Upper lobe of left lung (tissue), 6 donors: ENCODE data around the gene GMFB. TPM values are rescaled to one million over a fixed set of nuclear protein-coding genes. Genes with fewer than 3 reads are reported as not detected.

Source experiments
- ATAC-seq, 2 donors: fragments of 200-7000 bp; cut with Tn5 transposase; one replicate each; pipeline ENCODE4 v1.9.1; 2022; ENCODE audit warnings: mild to moderate bottlenecking in 2 of 2, moderate library complexity in 2 of 2; ENCODE audit not compliant: low FRiP score in 2 of 2
- DNase-seq, 2 donors: peaks; one replicate each; pipeline ENCODE4 v3.0.0-alpha.2; 2019 to 2020
- H3K27ac ChIP-seq, 4 donors: fragments of 200-600 bp; sonication (generic); one replicate each; pipeline ENCODE4 v1.5.1; 2016 to 2019
- H3K27me3 ChIP-seq, 4 donors: fragments of 200-600 bp; sonication (generic); one replicate each; pipeline ENCODE4 v1.5.1; 2017 to 2019
- H3K36me3 ChIP-seq, 4 donors: fragments of 200-600 bp; sonication (generic); one replicate each; pipeline ENCODE4 v1.5.1; 2016 to 2019
- H3K4me1 ChIP-seq, 4 donors: fragments of 200-600 bp; sonication (generic); one replicate each; pipeline ENCODE4 v1.5.1; 2018 to 2019
- H3K4me3 ChIP-seq, 4 donors: fragments of 200-600 bp; sonication (generic); one replicate each; pipeline ENCODE4 v1.5.1; 2017 to 2019; ENCODE audit warnings: mild to moderate bottlenecking in 2 of 4, moderate library complexity in 1 of 4
- H3K9me3 ChIP-seq, 4 donors: fragments of 200-600 bp; sonication (generic); one replicate each; pipeline ENCODE4 v1.5.1; 2018 to 2019
- EP300 ChIP-seq, 4 donors: sonication (generic); formaldehyde crosslinking; IDR thresholded peaks; one replicate each; pipeline ENCODE4 v1.5.1; 2017; ENCODE audit warnings: antibody characterized with exemption in 4 of 4, control low read depth in 2 of 4
- POLR2A ChIP-seq, 4 donors: fragments of 450-650 bp; IDR thresholded peaks; one replicate each; pipeline ENCODE4 v1.5.1; 2016 to 2017; ENCODE audit warnings: antibody characterized with exemption in 4 of 4, mild to moderate bottlenecking in 2 of 4
- POLR2AphosphoS5 ChIP-seq, 2 donors: sonication (generic); formaldehyde crosslinking; IDR thresholded peaks; one replicate each; pipeline ENCODE4 v1.5.1; 2017; ENCODE audit warnings: antibody characterized with exemption in 2 of 2
- WGBS, 2 donors: methylation state at CpG; one replicate each; pipeline ENCODE4 v1.1.5; 2017 to 2018; 5-methylcytosine and 5-hydroxymethylcytosine counted together
- total RNA-seq, 6 donors: library from RNA; depleted of rRNA in 4 of 6; stranded (reverse); fragments of >200 nt in 4 of 6; gene quantifications; one replicate each; pipeline versions ENCODE4 v1.1.0 to v1.2.1, GENCODE V29; 2016 to 2021
- TF ChIP-seq, protein P1 (sequence below), 6 experiments: fragments of 450-650 bp in 4 of 6; fragments of 200-600 bp in 2 of 6; sonication (generic) in 2 of 6; IDR thresholded peaks; one replicate each; pipeline ENCODE4 v1.5.1; 2016 to 2019; ENCODE audit warnings: antibody characterized with exemption in 6 of 6
- donor health status: DM: no; HTN: no; CAD: no; lungs with moderate emphysema.
- donor health status: DM: no; HTN: yes; CAD: no; lungs with severe emphysema.

The GMFB gene
- total RNA-seq, 6 donors from 2014 or later, result 18.0 to 72.4 (median 43.9) TPM

DNA sequence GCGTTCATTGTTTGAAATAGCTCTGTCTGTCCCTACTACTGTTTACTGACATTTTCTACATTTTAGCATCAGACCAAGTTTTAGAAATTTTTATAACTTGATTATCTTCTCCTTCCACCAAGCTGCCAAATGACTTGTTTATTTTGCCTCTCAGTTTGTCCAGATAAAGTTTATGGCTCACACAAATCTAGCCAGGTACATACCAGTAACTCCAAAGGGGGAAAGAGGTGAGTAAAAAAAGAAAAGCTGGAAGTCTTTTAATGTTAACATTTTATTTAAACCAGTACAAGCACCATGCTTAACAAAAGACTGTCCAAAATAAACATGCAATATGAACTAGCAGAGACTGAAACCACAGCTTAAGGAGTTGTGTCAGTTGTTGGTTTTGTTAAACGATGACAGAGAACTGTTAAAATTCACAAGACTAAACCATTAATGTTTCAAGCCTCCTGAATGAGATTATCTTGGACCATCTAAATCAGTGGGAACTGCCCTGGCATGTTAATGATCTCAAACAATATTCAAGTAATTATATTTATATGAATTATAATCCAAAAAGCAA, 14.5 kb downstream of the GMFB start:
- ATAC-seq (no peak), DNase-seq (no peak)
- WGBS, 2 donors, result 78 to 82% methylated on average over 2 of the region's 2 CpGs
- no peaks in the 10 kb centered on the region for H3K27me3 ChIP-seq
- no peak for TF ChIP-seq POLR2A (IDR thresholded peaks at IDR 0.05)
- no peaks in the 10 kb centered on the region for H3K9me3 ChIP-seq
- H3K36me3 ChIP-seq, result peaks cover 0 to 27% (median 0%) of the 10 kb centered on the region in 4 donors
- H3K4me3 ChIP-seq, result no peak overlapping the region
- no peaks in the 10 kb centered on the region for H3K4me1 ChIP-seq
- H3K27ac ChIP-seq, result no peak overlapping the region

DNA sequence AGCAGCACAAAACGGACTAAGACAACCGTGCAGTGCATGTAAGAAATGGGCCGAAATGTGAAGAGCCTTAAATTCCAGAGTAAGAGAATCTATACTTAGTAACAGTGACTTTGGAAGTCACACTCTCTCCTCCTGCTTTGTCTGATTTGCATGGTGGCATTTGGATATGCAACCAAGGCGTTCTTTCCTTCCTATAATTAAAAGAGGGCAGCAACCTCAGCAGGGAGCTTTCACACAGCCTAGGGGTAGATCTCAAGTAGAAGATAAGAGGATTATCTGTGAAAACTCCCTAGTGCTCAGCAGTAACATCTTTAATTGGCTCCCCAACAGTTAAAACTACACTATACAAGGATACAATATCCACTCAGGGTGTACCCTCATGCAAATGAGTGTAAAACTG, 16.5 kb downstream of the GMFB start:
- peaks cover 0 to 11% (median 0%) of the 10 kb centered on the region in 4 donors for H3K36me3 ChIP-seq
- peaks cover 0 to 3% (median 1%) of the 10 kb centered on the region in 4 donors for H3K9me3 ChIP-seq
- DNase-seq, result no peak
- H3K27me3 ChIP-seq, result no peaks in the 10 kb centered on the region
- 93 to 96% methylated on average over 4 of the region's 4 CpGs for WGBS, 2 donors
- no peak for TF ChIP-seq EP300 (IDR thresholded peaks at IDR 0.05)
- TF ChIP-seq POLR2A (IDR thresholded peaks at IDR 0.05), result no peak
- TF ChIP-seq, protein P1, sequence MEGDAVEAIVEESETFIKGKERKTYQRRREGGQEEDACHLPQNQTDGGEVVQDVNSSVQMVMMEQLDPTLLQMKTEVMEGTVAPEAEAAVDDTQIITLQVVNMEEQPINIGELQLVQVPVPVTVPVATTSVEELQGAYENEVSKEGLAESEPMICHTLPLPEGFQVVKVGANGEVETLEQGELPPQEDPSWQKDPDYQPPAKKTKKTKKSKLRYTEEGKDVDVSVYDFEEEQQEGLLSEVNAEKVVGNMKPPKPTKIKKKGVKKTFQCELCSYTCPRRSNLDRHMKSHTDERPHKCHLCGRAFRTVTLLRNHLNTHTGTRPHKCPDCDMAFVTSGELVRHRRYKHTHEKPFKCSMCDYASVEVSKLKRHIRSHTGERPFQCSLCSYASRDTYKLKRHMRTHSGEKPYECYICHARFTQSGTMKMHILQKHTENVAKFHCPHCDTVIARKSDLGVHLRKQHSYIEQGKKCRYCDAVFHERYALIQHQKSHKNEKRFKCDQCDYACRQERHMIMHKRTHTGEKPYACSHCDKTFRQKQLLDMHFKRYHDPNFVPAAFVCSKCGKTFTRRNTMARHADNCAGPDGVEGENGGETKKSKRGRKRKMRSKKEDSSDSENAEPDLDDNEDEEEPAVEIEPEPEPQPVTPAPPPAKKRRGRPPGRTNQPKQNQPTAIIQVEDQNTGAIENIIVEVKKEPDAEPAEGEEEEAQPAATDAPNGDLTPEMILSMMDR (IDR thresholded peaks at IDR 0.05), result no peak
- TF ChIP-seq POLR2AphosphoS5 (IDR thresholded peaks at IDR 0.05), result no peak
- H3K27ac ChIP-seq, result no peak overlapping the region
- no peak for ATAC-seq
- no peak overlapping the region for H3K4me3 ChIP-seq
- H3K4me1 ChIP-seq, result no peaks in the 10 kb centered on the region

DNA sequence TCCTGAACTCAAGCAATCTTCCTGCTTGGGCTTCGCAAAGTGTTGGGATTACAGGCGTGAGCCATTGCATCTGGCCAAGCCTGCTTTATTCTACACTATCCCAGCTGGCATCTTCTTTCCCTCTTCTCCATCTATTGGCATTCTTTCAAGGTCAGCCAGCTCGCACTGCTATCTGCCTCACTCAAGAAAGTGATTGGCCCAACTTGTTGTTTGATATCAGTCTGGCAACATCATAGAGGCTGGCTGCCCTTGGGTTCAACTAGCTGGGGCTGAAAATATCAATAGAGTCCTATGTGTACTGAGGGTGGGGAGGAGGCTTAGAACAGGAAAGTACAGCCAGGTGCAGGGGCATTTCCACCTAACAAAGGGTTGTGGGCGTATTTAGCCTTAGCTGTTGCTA, 17.1 kb downstream of the GMFB start:
- TF ChIP-seq POLR2AphosphoS5 (IDR thresholded peaks at IDR 0.05) (no peak), EP300 (IDR thresholded peaks at IDR 0.05) (no peak)
- ATAC-seq, result no peak
- 85 to 90% methylated on average over 4 of the region's 4 CpGs for WGBS, 2 donors
- no peak overlapping the region for H3K4me3 ChIP-seq
- DNase-seq, result no peak
- H3K9me3 ChIP-seq, result peaks cover 0 to 6% (median 1%) of the 10 kb centered on the region in 4 donors
- no peak overlapping the region for H3K27ac ChIP-seq
- H3K4me1 ChIP-seq, result no peaks in the 10 kb centered on the region
- H3K36me3 ChIP-seq, result peaks cover 0 to 10% (median 0%) of the 10 kb centered on the region in 4 donors
- H3K27me3 ChIP-seq, result no peaks in the 10 kb centered on the region

DNA sequence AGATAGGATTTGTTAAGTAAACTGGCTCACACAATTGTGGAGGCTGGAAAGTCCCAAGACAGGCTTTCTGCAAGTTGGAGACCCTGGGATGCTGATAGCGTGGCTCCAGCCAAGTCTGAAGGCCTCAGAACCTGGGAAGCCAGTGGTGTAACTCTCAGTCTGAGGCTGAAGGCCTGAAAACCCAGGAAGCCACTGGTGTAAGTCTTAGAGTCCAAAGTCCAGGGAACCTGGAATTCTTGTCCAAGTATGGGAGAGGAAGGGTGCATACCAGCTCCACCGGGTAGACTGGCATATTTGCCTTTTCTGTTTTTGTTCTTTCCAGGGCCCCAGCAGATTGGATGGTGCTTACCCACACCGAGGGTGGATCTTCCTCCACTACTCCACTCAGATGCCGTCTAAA, 18.1 kb downstream of the GMFB start:
- no peaks in the 10 kb centered on the region for H3K27me3 ChIP-seq
- no peak overlapping the region for H3K4me3 ChIP-seq
- 94 to 99% methylated on average over 4 of the region's 4 CpGs for WGBS, 2 donors
- H3K4me1 ChIP-seq, result no peaks in the 10 kb centered on the region
- DNase-seq (no peak), ATAC-seq (no peak)
- no peak overlapping the region for H3K27ac ChIP-seq
- H3K9me3 ChIP-seq, result peaks cover 0 to 6% (median 1%) of the 10 kb centered on the region in 4 donors
- TF ChIP-seq POLR2A (IDR thresholded peaks at IDR 0.05) (no peak), POLR2AphosphoS5 (IDR thresholded peaks at IDR 0.05) (no peak), EP300 (IDR thresholded peaks at IDR 0.05) (no peak)
- TF ChIP-seq, protein P1 (IDR thresholded peaks at IDR 0.05), result no peak
- H3K36me3 ChIP-seq, result peaks cover 0 to 3% (median 0%) of the 10 kb centered on the region in 4 donors

DNA sequence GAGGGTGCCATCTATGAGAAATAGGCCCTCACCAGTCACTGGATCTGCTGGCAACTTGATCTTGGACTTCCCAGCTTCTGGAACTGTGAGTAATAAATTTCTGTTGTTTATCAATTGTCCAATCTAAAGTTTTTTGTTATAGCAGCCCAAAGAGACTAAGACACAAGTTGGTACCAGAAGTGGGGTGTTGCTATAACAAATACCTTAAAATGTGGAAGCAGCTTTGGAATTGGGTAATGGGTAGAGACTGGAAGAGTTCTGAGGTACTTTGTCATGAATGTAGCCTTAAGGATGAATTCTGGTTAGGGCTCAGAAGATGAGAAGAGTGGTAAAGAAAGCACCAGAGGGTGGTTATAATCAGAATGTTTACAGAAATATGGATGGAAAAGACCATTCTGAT, 21.5 kb downstream of the GMFB start:
- ATAC-seq (no peak), DNase-seq (no peak)
- no peak for TF ChIP-seq EP300 (IDR thresholded peaks at IDR 0.05)
- TF ChIP-seq POLR2A (IDR thresholded peaks at IDR 0.05), result no peak
- TF ChIP-seq POLR2AphosphoS5 (IDR thresholded peaks at IDR 0.05), result no peak
- TF ChIP-seq, protein P1 (IDR thresholded peaks at IDR 0.05), result no peak
- no peaks in the 10 kb centered on the region for H3K4me1 ChIP-seq
- peaks cover 0 to 6% (median 1%) of the 10 kb centered on the region in 4 donors for H3K9me3 ChIP-seq
- H3K27me3 ChIP-seq, result no peaks in the 10 kb centered on the region
- no peak overlapping the region for H3K27ac ChIP-seq
- no peaks in the 10 kb centered on the region for H3K36me3 ChIP-seq
- no peak overlapping the region for H3K4me3 ChIP-seq

DNA sequence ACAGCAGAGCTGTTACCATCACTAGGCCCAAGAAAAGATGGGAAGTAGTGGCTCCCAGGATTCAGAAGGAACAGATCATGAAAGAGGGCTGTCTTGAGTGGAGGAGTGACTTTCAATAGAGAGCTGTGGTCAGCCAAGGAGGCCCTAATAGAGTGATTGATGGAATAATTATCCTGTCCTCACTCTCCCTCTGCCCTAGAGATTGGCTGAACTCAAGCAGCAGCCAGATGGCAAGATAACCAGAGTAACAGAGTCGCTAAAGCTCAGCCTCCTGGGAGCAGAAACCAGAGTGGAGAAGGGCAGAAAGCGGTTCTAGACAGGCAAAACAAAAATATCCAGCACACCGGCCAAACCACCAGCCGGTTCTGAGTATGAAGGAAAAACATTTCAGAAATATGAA, 23.1 kb downstream of the GMFB start:
- Histone ChIP-seq H3K27ac (no peak overlapping the region), H3K9me3 (peaks cover 0 to 6% (median 1%) of the 10 kb centered on the region in 4 donors), H3K4me1 (no peaks in the 10 kb centered on the region), H3K4me3 (no peak overlapping the region), H3K27me3 (no peaks in the 10 kb centered on the region), H3K36me3 (no peaks in the 10 kb centered on the region)
- DNase-seq (no peak), ATAC-seq (no peak)
- no peak for TF ChIP-seq EP300 (IDR thresholded peaks at IDR 0.05)
- 78 to 86% methylated on average over 4 of the region's 4 CpGs for WGBS, 2 donors
